Natural killer cell treated with Interleukin-12 subunit alpha and Interleukin-12 subunit beta and Interleukin-15 and Interleukin-18, amount 100 ng/mL, for 72 hours (primary cell): ENCODE results near the gene SLC9A8. TPM values are rescaled to one million over a fixed set of nuclear protein-coding genes. Genes with fewer than 3 reads are reported as not detected.

Experiments used
- ATAC-seq, 2 donors: fragments of 150-1000 bp; cut with Tn5 transposase in 1 of 2; sonication (Bioruptor Pico), chemical (Tn5 transposase) in 1 of 2; 2 replicates each; pipeline ENCODE4 v1.10.0; 2021
- DNase-seq: peaks from one replicate; pipeline ENCODE4 v3.0.0; 2022; ENCODE audit warnings: low spot score
- H3K27ac Mint-ChIP-seq, 2 donors: 1 replicate in 1 of 2; 2 replicates in 1 of 2; pipeline ENCODE4 v1.8.0; 2022; ENCODE audit warnings: mixed read lengths in 2 of 2, mild to moderate bottlenecking in 1 of 2, moderate library complexity in 1 of 2
- H3K27me3 Mint-ChIP-seq, 2 donors: 1 replicate in 1 of 2; 2 replicates in 1 of 2; pipeline ENCODE4 v1.8.0; 2022; ENCODE audit warnings: mixed read lengths in 2 of 2
- H3K36me3 Mint-ChIP-seq: one replicate; pipeline ENCODE4 v1.8.0; 2022; ENCODE audit warnings: mixed read lengths
- H3K4me1 Mint-ChIP-seq, 2 donors: 1 replicate in 1 of 2; 2 replicates in 1 of 2; pipeline ENCODE4 v1.8.0; 2022; ENCODE audit warnings: low read depth in 2 of 2, mixed read lengths in 2 of 2, mild to moderate bottlenecking in 1 of 2
- H3K4me3 Mint-ChIP-seq: one replicate; pipeline ENCODE4 v1.8.0; 2022; ENCODE audit warnings: mixed read lengths
- H3K9me3 Mint-ChIP-seq: 2 replicates; pipeline ENCODE4 v1.8.0; 2022; ENCODE audit warnings: mixed read lengths
- total RNA-seq, 2 donors: library from RNA; stranded (reverse); gene quantifications; one replicate each; pipeline ENCODE4 v1.2.3, GENCODE V29; 2022

Gene SLC9A8
- total RNA-seq, 2 donors from 2014 or later: 22.0 to 27.6 TPM

- no peak for DNase-seq
- Mint-ChIP-seq H3K9me3 (no peaks in the 10 kb centered on the region), H3K4me3 (no peak overlapping the region), H3K4me1 (peaks cover 4 to 17% of the 10 kb centered on the region in 2 donors), H3K27me3 (no peaks in the 10 kb centered on the region), H3K27ac (no peak overlapping the region), H3K36me3 (peaks cover 11% of the 10 kb centered on the region)
- ATAC-seq: no peak
Measured at GRCh38 chr20:49832632-49833327, 20.2 kb downstream of the SLC9A8 start.

GRCh38 chr20:49833483-49833882 lies 20.9 kb downstream of the SLC9A8 start:
- H3K36me3 Mint-ChIP-seq: peaks cover 11% of the 10 kb centered on the region
- no peaks in the 10 kb centered on the region for H3K9me3 Mint-ChIP-seq
- ATAC-seq (no peak), DNase-seq (no peak)
- no peaks in the 10 kb centered on the region for H3K27me3 Mint-ChIP-seq
- peaks cover 4 to 17% of the 10 kb centered on the region in 2 donors for H3K4me1 Mint-ChIP-seq
- H3K27ac Mint-ChIP-seq: no peak overlapping the region
- H3K4me3 Mint-ChIP-seq: no peak overlapping the region

- no peak for DNase-seq
- peaks cover 5% of the 10 kb centered on the region for H3K36me3 Mint-ChIP-seq
- H3K27me3 Mint-ChIP-seq: no peaks in the 10 kb centered on the region
- H3K9me3 Mint-ChIP-seq: no peaks in the 10 kb centered on the region
- peaks cover 4 to 13% of the 10 kb centered on the region in 2 donors for H3K4me1 Mint-ChIP-seq
- H3K4me3 Mint-ChIP-seq: no peak overlapping the region
- ATAC-seq: no peak
- H3K27ac Mint-ChIP-seq: peak overlapping the region in 1 of 2 donors; percentile 7
Measured at GRCh38 chr20:49835031-49835430, 22.4 kb downstream of the SLC9A8 start.

- Mint-ChIP-seq H3K4me3 (no peak overlapping the region), H3K4me1 (peaks cover 0 to 2% of the 10 kb centered on the region in 2 donors), H3K36me3 (peaks cover 5% of the 10 kb centered on the region), H3K27me3 (no peaks in the 10 kb centered on the region), H3K9me3 (no peaks in the 10 kb centered on the region), H3K27ac (peak overlapping the region in 1 of 2 donors; percentile 26)
- ATAC-seq (no peak), DNase-seq (no peak)
Measured at GRCh38 chr20:49838546-49838945, 25.9 kb downstream of the SLC9A8 start.

GRCh38 chr20:49843139-49843538 lies 30.5 kb downstream of the SLC9A8 start:
- Mint-ChIP-seq H3K4me1 (peaks cover 3 to 5% of the 10 kb centered on the region in 2 donors), H3K27me3 (no peaks in the 10 kb centered on the region), H3K36me3 (no peaks in the 10 kb centered on the region), H3K4me3 (no peak overlapping the region), H3K27ac (no peak overlapping the region), H3K9me3 (no peaks in the 10 kb centered on the region)
- no peak for DNase-seq
- no peak for ATAC-seq

- DNase-seq (no peak), ATAC-seq (no peak)
- Mint-ChIP-seq H3K4me1 (peaks cover 3 to 5% of the 10 kb centered on the region in 2 donors), H3K4me3 (no peak overlapping the region), H3K27ac (peak overlapping the region in 1 of 2 donors; percentile 72), H3K9me3 (no peaks in the 10 kb centered on the region), H3K36me3 (peaks cover 3% of the 10 kb centered on the region), H3K27me3 (no peaks in the 10 kb centered on the region)
Measured at GRCh38 chr20:49843770-49844380, 31.2 kb downstream of the SLC9A8 start.

- DNase-seq (no peak), ATAC-seq (no peak)
- Mint-ChIP-seq H3K4me3 (no peak overlapping the region), H3K27ac (peak overlapping the region; percentile 44 to 89), H3K9me3 (no peaks in the 10 kb centered on the region), H3K4me1 (peaks cover 3 to 5% of the 10 kb centered on the region in 2 donors), H3K36me3 (peaks cover 7% of the 10 kb centered on the region), H3K27me3 (no peaks in the 10 kb centered on the region)
Measured at GRCh38 chr20:49845060-49845459, 32.4 kb downstream of the SLC9A8 start.

- H3K4me1 Mint-ChIP-seq: peaks cover 5 to 6% of the 10 kb centered on the region in 2 donors
- peak; percentile 51 to 76 for ATAC-seq
- peak overlapping the region in 1 of 2 donors; percentile 89 for H3K27ac Mint-ChIP-seq
- H3K9me3 Mint-ChIP-seq: no peaks in the 10 kb centered on the region
- H3K27me3 Mint-ChIP-seq: no peaks in the 10 kb centered on the region
- no peak overlapping the region for H3K4me3 Mint-ChIP-seq
- no peak for DNase-seq
- peaks cover 12% of the 10 kb centered on the region for H3K36me3 Mint-ChIP-seq
Measured at GRCh38 chr20:49846206-49846807, 33.7 kb downstream of the SLC9A8 start.

- Mint-ChIP-seq H3K4me3 (no peak overlapping the region), H3K9me3 (no peaks in the 10 kb centered on the region), H3K27ac (peak overlapping the region in 1 of 2 donors; percentile 34), H3K27me3 (no peaks in the 10 kb centered on the region), H3K36me3 (peaks cover 18% of the 10 kb centered on the region), H3K4me1 (peaks cover 2 to 3% of the 10 kb centered on the region in 2 donors)
- ATAC-seq (no peak), DNase-seq (no peak)
Measured at GRCh38 chr20:49850463-49851230, 38.0 kb downstream of the SLC9A8 start.

GRCh38 chr20:49851231-49851705 lies 38.6 kb downstream of the SLC9A8 start:
- Mint-ChIP-seq H3K36me3 (peaks cover 18% of the 10 kb centered on the region), H3K27me3 (no peaks in the 10 kb centered on the region), H3K9me3 (no peaks in the 10 kb centered on the region), H3K4me3 (no peak overlapping the region), H3K4me1 (peaks cover 0 to 3% of the 10 kb centered on the region in 2 donors), H3K27ac (peak overlapping the region in 1 of 2 donors; percentile 34)
- DNase-seq: no peak
- no peak for ATAC-seq

- Mint-ChIP-seq H3K9me3 (no peaks in the 10 kb centered on the region), H3K36me3 (peaks cover 18% of the 10 kb centered on the region), H3K4me1 (peaks cover 0 to 3% of the 10 kb centered on the region in 2 donors), H3K27me3 (no peaks in the 10 kb centered on the region), H3K4me3 (no peak overlapping the region), H3K27ac (no peak overlapping the region)
- no peak for ATAC-seq
- DNase-seq: no peak
Measured at GRCh38 chr20:49851991-49852390, 39.4 kb downstream of the SLC9A8 start.

GRCh38 chr20:49852522-49853080 lies 40.0 kb downstream of the SLC9A8 start:
- no peaks in the 10 kb centered on the region for H3K27me3 Mint-ChIP-seq
- no peaks in the 10 kb centered on the region for H3K9me3 Mint-ChIP-seq
- no peak overlapping the region for H3K4me3 Mint-ChIP-seq
- H3K27ac Mint-ChIP-seq: no peak overlapping the region
- ATAC-seq (no peak), DNase-seq (no peak)
- H3K4me1 Mint-ChIP-seq: peaks cover 0 to 3% of the 10 kb centered on the region in 2 donors
- peaks cover 18% of the 10 kb centered on the region for H3K36me3 Mint-ChIP-seq

GRCh38 chr20:49853640-49854039 lies 41.0 kb downstream of the SLC9A8 start:
- no peak for ATAC-seq
- Mint-ChIP-seq H3K4me3 (no peak overlapping the region), H3K27ac (no peak overlapping the region), H3K4me1 (peaks cover 0 to 3% of the 10 kb centered on the region in 2 donors), H3K9me3 (no peaks in the 10 kb centered on the region), H3K27me3 (no peaks in the 10 kb centered on the region), H3K36me3 (peaks cover 17% of the 10 kb centered on the region)
- DNase-seq: no peak
